ENCODE data around the gene ACOT7.

The ACOT7 gene

DNA sequence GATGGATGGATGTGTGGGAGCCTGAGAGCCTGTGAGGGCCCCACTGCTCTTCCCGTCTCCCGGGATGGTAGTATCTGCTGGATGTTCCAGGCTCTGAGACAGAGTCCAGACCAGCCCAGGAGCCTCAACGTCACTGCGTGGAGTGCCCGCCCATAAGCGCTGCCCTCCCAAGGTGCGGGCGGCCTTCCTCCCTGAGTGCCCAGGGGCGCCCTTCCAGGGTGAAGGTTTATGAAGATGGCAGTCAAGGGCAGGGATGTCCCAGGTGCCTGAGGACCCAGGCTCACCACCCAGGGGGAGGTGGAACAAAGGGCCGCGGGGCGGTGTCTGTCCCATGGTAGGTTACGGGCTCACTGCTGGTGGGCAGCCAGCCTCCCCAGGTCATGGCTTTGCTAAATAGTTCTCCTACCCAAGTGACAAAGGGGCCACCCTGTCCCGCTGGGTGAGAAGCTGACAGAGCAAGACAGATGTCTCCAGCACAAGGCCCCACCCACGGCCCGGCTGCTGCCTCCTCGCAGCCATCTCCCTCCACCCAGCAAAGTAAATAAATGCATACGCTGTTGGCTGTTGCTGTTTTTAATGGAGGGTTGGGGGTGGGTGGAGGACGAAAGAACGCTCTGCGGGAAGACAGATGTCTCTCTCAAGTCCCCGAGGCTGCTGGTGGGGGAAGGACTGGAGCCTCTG is 123.7 kb downstream of the ACOT7 start:
- Histone ChIP-seq H3K27me3 (ENCODE audit: insufficient read depth, low read length, poor library complexity, severe bottlenecking) (no peaks in the 10 kb centered on the region), H3K4me3 (ENCODE audit: low read length, poor library complexity, severe bottlenecking) (no peak overlapping the region), H3K4me1 (ENCODE audit: insufficient read depth, low read length, poor library complexity, severe bottlenecking) (peaks cover 9% of the 10 kb centered on the region), H2AFZ (ENCODE audit: low read length) (no peak overlapping the region), H3K9me3 (ENCODE audit: insufficient read depth, low read depth, low read length) (no peaks in the 10 kb centered on the region), H3F3A (ENCODE audit: low read depth) (no peaks in the 10 kb centered on the region), H3K9ac (ENCODE audit: low read depth, low read length, poor library complexity, severe bottlenecking) (no peak overlapping the region), H3K4me2 (ENCODE audit: low read depth, low read length, poor library complexity, severe bottlenecking) (no peak overlapping the region), H3K36me3 (ENCODE audit: insufficient read depth, low read length) (no peaks in the 10 kb centered on the region), H3K9me2 (replicated peaks; ENCODE audit: low read depth, low read length) (no peaks in the 10 kb centered on the region), H4K20me1 (ENCODE audit: insufficient read depth, low read length, poor library complexity, severe bottlenecking) (no peaks in the 10 kb centered on the region), H3K79me2 (ENCODE audit: insufficient read depth, low read length) (no peaks in the 10 kb centered on the region)
- TF ChIP-seq CTCF (conservative IDR thresholded peaks at IDR 0.05; ENCODE audit: low read length), result no peak
- no peak for TF ChIP-seq EZH2phosphoT487 (IDR thresholded peaks at IDR 0.05; ENCODE audit: borderline replicate concordance)

GRCh38 chr1:6269296-6269695 is 124.3 kb downstream of the ACOT7 start:
- H3K9ac ChIP-seq (ENCODE audit: low read depth, low read length, poor library complexity, severe bottlenecking), result no peak overlapping the region
- no peaks in the 10 kb centered on the region for H3K27me3 ChIP-seq (ENCODE audit: insufficient read depth, low read length, poor library complexity, severe bottlenecking)

DNA sequence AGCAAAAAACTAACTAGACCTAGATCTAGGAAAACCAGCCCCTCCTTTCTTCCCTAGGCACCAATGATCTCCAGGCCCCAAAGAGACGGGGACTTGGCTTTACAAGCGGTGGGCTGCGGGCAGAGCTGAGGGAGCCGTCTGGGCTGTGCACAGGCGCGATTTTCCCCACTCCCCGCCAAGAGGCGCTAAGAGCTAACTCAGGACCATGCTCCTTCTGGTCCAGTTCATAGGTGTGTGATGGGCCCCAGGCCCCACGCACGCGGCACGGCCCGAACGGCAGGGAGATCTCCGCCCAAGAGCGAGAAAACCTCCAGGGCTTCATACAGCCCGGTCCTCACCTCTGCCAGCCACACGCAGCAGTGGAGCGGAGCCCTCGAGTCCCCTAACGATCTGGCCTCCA is 125.2 kb downstream of the ACOT7 start:
- H3K4me1 ChIP-seq (ENCODE audit: insufficient read depth, low read length, poor library complexity, severe bottlenecking), result peaks cover 9% of the 10 kb centered on the region
- TF ChIP-seq EZH2phosphoT487 (IDR thresholded peaks at IDR 0.05; ENCODE audit: borderline replicate concordance) (no peak), CTCF (conservative IDR thresholded peaks at IDR 0.05; ENCODE audit: low read length) (no peak)
- H3K9ac ChIP-seq (ENCODE audit: low read depth, low read length, poor library complexity, severe bottlenecking), result no peak overlapping the region
- no peaks in the 10 kb centered on the region for H3F3A ChIP-seq (ENCODE audit: low read depth)
- H3K36me3 ChIP-seq (ENCODE audit: insufficient read depth, low read length), result peaks cover 4% of the 10 kb centered on the region; the same call in 1 of the 2 replicates
- H4K20me1 ChIP-seq (ENCODE audit: insufficient read depth, low read length, poor library complexity, severe bottlenecking), result no peaks in the 10 kb centered on the region
- H2AFZ ChIP-seq (ENCODE audit: low read length), result no peak overlapping the region
- H3K4me2 ChIP-seq (ENCODE audit: low read depth, low read length, poor library complexity, severe bottlenecking), result peak overlapping the region; percentile 12
- no peak overlapping the region for H3K4me3 ChIP-seq (ENCODE audit: low read length, poor library complexity, severe bottlenecking)
- no peaks in the 10 kb centered on the region for H3K27me3 ChIP-seq (ENCODE audit: insufficient read depth, low read length, poor library complexity, severe bottlenecking)
- H3K9me3 ChIP-seq (ENCODE audit: insufficient read depth, low read depth, low read length), result no peaks in the 10 kb centered on the region
- H3K9me2 ChIP-seq (replicated peaks; ENCODE audit: low read depth, low read length), result no peaks in the 10 kb centered on the region
- H3K79me2 ChIP-seq (ENCODE audit: insufficient read depth, low read length), result no peaks in the 10 kb centered on the region

More at GRCh38 chr1:6269296-6269695, 124.3 kb downstream of the ACOT7 start:
- H3K9me3 ChIP-seq (ENCODE audit: insufficient read depth, low read depth, low read length), result no peaks in the 10 kb centered on the region
- H3F3A ChIP-seq (ENCODE audit: low read depth), result no peaks in the 10 kb centered on the region
- TF ChIP-seq EZH2phosphoT487 (IDR thresholded peaks at IDR 0.05; ENCODE audit: borderline replicate concordance), result no peak
- no peak for TF ChIP-seq CTCF (conservative IDR thresholded peaks at IDR 0.05; ENCODE audit: low read length)
- no peak overlapping the region for H2AFZ ChIP-seq (ENCODE audit: low read length)
- no peaks in the 10 kb centered on the region for H3K79me2 ChIP-seq (ENCODE audit: insufficient read depth, low read length)
- H3K36me3 ChIP-seq (ENCODE audit: insufficient read depth, low read length), result peaks cover under 1% of the 10 kb centered on the region; the same call in 1 of the 2 replicates
- H3K4me2 ChIP-seq (ENCODE audit: low read depth, low read length, poor library complexity, severe bottlenecking), result no peak overlapping the region
- H3K9me2 ChIP-seq (replicated peaks; ENCODE audit: low read depth, low read length), result no peaks in the 10 kb centered on the region
- H3K4me1 ChIP-seq (ENCODE audit: insufficient read depth, low read length, poor library complexity, severe bottlenecking), result peaks cover 9% of the 10 kb centered on the region
- no peaks in the 10 kb centered on the region for H4K20me1 ChIP-seq (ENCODE audit: insufficient read depth, low read length, poor library complexity, severe bottlenecking)
- no peak overlapping the region for H3K4me3 ChIP-seq (ENCODE audit: low read length, poor library complexity, severe bottlenecking)

Measured in Loucy (cell line).